Stimulated activated CD4-positive, alpha-beta T cell treated with anti-CD3 and anti-CD28 coated beads, Interleukin-2, amount 100 ng/mL, for 24 hours (primary cell): Measurements from ENCODE around the gene TBC1D5.

ENCODE experiments used
- DNase-seq, 2 donors: peaks; one replicate each; pipeline ENCODE4 v3.0.0-alpha.2; 2020

The TBC1D5 gene

DNA sequence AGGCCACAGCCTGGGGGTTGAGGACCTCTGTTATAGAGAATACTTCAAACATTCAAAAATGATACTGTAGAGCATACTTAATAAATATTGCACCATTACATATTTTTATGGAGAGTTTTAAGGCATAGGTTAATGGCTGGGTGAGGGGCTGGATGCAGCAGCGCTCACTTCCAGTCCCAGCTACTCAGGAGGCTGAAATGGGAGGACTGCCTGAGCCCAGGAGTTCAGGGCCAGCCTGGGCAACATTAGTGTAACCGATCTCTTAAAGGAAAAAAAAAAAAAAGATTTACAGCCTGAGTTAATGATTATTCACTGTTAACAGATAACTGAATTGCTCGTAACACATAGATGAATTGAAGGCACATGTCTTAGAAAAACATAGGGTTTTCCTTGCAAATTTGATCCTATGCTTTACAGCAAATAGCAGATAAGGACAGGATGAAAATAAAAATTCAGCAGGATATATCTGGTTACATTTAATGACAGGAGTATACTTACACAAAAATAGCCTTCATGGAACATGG, 282.9 kb downstream of the TBC1D5 start:
- DNase-seq: no peak

- DNase-seq: no peak
Observed at GRCh38 chr3:17456650-17457049, 285.8 kb downstream of the TBC1D5 start.

DNA sequence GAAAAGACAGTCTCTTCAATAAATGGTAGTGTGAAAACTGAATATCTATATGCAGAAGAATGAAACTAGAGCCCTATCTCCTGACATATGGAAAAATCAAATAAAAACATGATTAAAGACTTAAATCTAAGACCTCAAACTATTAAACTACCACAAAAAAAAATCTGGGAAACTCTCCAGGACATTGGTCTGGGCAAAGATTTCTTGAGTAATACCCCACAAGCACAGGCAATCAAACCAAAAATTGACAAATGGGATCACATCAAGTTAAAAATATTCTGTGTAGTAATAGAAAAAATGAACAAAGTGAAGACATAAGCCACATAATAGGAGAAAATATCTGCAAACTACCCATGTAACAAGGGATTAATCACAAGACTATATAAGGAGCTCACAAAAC, 286.4 kb downstream of the TBC1D5 start:
- no peak for DNase-seq

- no peak for DNase-seq
Observed at GRCh38 chr3:17444865-17445264, 297.6 kb downstream of the TBC1D5 start.

DNA sequence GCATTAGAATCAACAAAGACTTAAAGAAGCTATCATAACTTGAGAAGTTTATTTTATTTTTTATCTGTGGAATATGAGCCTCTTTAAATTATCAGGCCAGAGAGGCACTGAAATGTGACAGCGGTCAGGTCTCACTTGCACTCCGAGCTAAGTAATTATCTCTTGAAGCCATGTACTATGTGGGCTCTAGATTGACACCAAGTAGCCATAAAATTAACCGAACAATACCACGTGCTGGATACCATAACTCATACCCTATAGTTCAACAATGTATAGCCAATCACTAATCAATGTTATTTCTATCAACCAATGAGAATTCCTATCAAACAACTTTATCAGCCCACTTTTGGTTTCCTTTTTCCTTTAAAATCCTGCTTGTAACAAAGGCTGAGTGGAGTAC, 299.3 kb downstream of the TBC1D5 start:
- no peak for DNase-seq

DNA sequence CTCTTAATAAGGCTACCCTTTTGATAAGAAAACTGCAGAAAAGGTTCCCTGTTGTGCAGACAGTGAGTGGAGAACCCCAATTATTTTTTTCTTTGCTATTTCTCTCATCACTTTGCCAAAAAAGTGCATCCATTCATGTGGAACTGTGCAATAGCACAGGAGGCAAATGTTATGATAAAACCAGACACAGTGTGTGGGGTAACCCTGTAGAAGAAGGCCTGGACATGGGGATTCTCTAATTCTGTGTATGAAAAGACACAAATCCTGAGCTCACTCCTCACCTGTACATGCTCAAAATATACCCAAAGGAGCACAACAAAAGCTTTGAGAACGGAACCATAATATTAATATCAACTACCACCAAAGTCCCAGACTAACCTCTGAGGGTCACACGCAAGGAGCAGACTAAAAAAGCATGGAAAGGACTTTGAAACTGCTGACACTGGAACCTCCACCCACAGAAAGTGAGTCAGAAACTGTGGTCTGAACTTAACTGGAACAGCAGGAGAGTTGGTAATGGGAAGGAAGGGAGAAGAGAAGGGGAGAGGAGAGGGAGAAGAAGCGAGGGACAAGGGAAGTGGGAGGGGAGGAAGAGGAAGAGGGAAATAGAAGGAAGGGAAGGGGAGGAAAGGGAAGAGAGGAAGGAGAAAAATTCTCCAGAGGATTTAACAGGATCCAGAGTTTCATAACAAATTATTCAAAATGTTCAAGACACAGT, 299.9 kb downstream of the TBC1D5 start:
- DNase-seq: no peak

- DNase-seq: no peak
Observed at GRCh38 chr3:17433876-17434275, 308.6 kb downstream of the TBC1D5 start.

DNA sequence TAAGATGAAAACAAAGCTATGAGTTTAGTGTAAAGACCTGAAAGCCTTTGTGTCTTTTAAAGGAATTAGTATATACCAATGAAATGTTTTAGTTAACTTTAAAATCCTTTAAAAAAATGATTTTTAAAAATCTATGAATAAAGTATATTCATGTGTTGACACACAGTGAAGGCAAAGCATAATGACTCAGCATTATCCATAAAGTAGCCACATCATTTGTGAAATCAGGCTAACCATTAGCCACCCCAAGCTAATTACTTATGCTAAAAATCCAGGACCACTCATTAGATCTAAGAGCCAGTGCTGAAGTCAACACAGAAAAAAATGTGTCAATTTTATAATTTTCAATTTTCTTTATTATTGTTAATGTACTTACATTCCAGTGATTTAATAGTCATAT, 310.2 kb downstream of the TBC1D5 start:
- DNase-seq: no peak

DNA sequence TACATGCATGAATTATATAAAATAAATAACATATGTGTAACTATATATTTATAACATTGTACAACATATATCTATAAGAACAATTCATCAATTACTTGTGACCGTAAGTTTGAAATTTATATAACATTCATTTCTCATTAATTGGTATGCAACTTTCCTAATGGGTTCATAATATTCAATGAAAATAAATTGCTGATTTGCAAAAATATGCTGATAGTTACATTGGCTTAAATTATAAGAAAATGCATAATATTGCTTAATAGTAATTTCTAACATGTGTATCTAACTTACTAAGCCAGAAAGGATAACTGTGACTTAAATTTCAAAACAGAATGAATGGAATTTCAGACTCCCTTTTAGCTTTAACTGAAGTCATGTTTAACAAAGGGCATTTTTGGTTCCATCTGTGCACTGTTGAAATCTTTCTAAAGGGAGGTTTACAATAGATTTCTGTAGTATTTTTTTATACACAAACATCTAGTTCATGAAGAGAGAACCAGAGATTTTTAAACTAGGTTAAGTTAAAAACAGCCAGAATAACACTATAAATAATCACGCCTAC, 310.9 kb downstream of the TBC1D5 start:
- DNase-seq: no peak

DNA sequence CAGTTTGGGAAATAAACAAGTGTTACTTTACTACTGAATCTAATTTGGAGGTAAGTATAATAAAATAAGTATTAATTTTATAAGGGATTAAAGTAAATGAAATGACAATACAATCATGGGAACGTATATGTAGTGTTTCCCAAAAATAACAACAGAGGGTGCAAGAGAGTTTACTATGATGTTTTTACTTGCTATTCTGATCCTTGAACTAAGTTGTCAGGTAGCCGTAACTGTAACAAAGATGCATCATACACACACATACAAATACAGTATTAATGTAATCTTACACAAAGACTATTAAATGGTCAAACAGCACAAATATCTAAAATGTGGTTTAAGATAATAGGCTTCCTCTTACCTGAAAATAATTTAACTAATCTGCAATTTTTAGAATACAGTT, 311.4 kb downstream of the TBC1D5 start:
- DNase-seq: no peak

- DNase-seq: no peak
Observed at GRCh38 chr3:17430582-17430981, 311.8 kb downstream of the TBC1D5 start.

GRCh38 chr3:17423786-17424536, 318.5 kb downstream of the TBC1D5 start:
- no peak for DNase-seq

DNA sequence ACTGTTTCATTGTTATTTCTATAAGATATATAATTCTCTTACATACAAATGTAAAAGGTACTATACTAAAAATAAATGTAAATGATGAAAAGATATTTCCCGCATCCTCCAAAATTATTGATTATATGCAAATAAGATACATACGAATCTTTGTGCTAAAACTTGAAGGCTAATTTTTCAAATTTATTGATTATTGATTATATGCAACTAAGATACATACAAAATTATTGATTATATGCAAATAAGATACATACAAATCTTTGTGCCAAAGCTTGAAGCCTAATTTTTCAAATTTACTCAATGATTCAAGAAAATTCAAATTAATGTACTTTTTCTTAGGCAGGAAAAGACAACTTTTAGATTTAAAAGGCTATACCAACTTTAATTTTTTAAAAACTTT, 319.8 kb downstream of the TBC1D5 start:
- no peak for DNase-seq

- DNase-seq: no peak
Observed at GRCh38 chr3:17420668-17421067, 321.8 kb downstream of the TBC1D5 start.

DNA sequence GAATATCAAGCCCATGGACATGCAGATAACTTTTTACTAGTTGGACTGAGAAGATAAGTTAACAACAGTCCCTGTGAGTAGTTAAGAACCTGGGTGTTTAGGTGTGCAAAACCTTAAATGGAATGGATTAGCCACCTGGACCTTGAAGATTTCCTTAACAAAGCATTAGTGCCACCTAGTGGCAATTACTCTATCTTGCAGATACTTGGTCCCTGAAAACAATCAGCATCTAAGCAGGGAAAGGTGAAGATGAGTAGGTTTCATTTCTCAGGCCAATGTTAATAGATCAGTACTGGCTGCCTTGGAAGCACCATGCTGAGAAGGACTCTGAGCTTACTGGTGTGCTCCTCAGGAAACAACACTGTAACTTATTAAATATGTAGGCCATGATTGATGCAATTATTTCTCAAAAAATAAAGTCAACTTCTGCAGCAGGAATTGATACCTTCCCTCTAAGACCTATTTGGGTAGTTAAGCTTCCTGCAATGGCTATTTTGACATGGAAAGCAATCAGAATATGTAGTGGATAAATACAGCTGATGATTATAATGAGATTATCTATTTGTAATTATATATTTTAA, 329.4 kb downstream of the TBC1D5 start:
- no peak for DNase-seq

DNA sequence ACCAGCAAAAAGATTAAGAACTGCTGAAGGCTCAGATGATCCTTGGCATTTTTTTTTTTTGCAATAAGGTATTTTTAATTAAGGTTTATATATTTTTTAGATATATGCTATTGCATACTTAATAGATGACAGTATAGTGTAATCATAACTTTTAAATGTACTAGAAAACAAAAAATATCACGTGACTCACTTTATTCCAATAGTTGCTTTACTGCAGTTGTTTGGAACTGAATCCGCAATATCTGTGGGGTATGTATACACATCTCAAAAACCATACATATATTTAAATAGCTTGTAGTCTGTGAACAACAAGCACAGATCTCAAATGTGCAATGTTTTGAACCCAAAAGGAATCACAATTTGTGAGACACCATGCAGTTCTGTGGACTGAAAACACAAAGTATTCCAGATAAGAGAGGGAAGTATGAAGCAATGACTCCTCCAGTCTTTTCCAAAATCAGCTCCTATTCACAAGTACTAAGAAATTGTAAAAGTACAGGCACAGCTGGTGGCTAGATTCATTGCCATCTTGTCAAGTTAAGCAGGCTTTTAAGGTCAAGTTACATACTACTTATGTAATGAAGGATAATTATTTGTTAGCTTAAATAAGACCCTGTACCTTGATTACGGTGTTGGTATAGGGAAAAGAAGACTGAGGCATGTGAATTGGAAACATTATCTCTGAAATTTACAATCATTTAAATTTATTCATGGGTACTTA, 331.1 kb downstream of the TBC1D5 start:
- DNase-seq: no peak

- DNase-seq: no peak
Observed at GRCh38 chr3:17407576-17407975, 334.9 kb downstream of the TBC1D5 start.

- no peak for DNase-seq
Observed at GRCh38 chr3:17404548-17404947, 337.9 kb downstream of the TBC1D5 start.

DNA sequence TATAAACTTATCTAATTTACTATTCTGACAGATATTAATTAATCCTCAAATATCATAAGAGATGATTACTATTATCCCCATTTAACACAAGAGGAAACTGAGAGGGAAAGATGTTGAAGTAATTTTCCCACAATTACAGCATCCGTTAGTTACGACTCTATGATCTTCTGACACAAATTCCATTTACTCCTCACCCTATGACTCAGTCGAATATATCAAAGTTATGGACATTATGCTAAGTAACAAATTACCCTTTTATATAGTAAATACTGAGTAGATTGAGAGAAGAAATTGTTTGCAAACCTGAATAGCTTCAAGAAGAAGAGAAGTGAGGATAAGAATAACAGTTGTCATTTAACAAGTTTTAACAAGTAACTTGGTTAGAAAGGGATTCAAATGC, 340.0 kb downstream of the TBC1D5 start:
- DNase-seq: no peak

DNA sequence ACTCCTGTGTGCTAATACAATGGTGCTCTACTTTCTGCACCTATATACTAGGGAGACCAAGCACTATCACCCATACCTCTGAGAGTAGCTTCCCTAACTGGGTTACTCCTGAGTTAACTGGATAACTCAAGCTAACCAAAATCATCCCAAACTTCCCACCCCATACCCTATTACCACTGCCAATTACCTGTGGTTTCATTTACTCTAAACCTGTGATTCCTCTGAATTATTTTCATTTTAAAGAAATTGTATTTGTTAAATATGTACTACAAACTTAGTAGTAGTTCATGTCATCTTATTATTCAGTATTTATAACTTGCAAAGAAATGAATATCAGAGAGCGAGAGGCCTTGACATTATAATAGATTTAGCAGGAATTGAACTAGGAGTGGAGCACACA, 340.5 kb downstream of the TBC1D5 start:
- DNase-seq: no peak

DNA sequence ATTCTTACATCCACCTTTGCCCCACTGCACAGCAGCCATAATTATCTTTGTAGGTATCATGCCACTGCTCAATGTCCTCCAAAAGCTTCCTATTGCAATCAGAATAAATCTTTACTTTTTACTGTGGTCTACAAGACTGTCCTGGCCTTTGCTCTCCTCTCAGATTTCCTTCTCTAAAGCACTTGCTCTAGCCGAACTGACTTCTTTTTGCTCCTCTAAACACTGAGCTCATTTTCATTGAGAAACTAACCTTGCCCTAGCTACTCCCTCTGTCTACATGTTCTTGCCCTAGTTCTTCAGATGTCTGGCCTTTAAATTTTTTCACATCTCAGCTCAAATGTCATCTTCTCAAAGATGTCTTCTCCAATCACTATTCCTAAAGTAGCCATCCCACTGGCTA, 342.8 kb downstream of the TBC1D5 start:
- DNase-seq: no peak

- DNase-seq: no peak
Observed at GRCh38 chr3:17398959-17399551, 343.4 kb downstream of the TBC1D5 start.

GRCh38 chr3:17396036-17396435, 346.4 kb downstream of the TBC1D5 start:
- DNase-seq: no peak
